DMS53 treated with DMSO at 0.1 percent for 48 hours (cell line): Measurements from ENCODE around the gene PARVA.
A peak's percentile ranks its signal among the peaks of the same experiment; 100 is the strongest.

Experiments used
- DNase-seq: peaks from one replicate; lab custom pipeline; 2025; ENCODE audit not compliant: unreplicated experiment; lab: John Stamatoyannopoulos, UW

Gene PARVA

GRCh38 chr11:12430954-12431595, 53.7 kb downstream of the PARVA start:
- no peak for DNase-seq

- DNase-seq, result no peak
These were observed 55.1 kb downstream of the PARVA start for GRCh38 chr11:12432507-12432906.

- no peak for DNase-seq
These were observed 55.8 kb downstream of the PARVA start for GRCh38 chr11:12433121-12433520.

GRCh38 chr11:12433571-12434324, 56.4 kb downstream of the PARVA start:
- DNase-seq, result no peak

GRCh38 chr11:12434325-12434654, 56.9 kb downstream of the PARVA start:
- no peak for DNase-seq

- DNase-seq, result no peak
These were observed 57.9 kb downstream of the PARVA start for GRCh38 chr11:12435264-12435663.

GRCh38 chr11:12436266-12436665, 58.9 kb downstream of the PARVA start:
- no peak for DNase-seq

- no peak for DNase-seq
These were observed 60.9 kb downstream of the PARVA start for GRCh38 chr11:12438291-12438690.

- DNase-seq, result peak; percentile 98
These were observed 62.2 kb downstream of the PARVA start for GRCh38 chr11:12439615-12440014.

GRCh38 chr11:12440565-12440964, 63.2 kb downstream of the PARVA start:
- no peak for DNase-seq

GRCh38 chr11:12441231-12441861, 64.0 kb downstream of the PARVA start:
- no peak for DNase-seq

- no peak for DNase-seq
These were observed 67.2 kb downstream of the PARVA start for GRCh38 chr11:12444601-12445000.

- no peak for DNase-seq
These were observed 67.6 kb downstream of the PARVA start for GRCh38 chr11:12445001-12445400.

GRCh38 chr11:12446863-12447262, 69.5 kb downstream of the PARVA start:
- no peak for DNase-seq

GRCh38 chr11:12448131-12448939, 71.0 kb downstream of the PARVA start:
- DNase-seq, result no peak

- DNase-seq, result no peak
These were observed 72.8 kb downstream of the PARVA start for GRCh38 chr11:12449961-12450715.

GRCh38 chr11:12451179-12451814, 73.9 kb downstream of the PARVA start:
- no peak for DNase-seq

- no peak for DNase-seq
These were observed 75.9 kb downstream of the PARVA start for GRCh38 chr11:12453243-12453642.

- DNase-seq, result no peak
These were observed 77.4 kb downstream of the PARVA start for GRCh38 chr11:12454782-12455181.

GRCh38 chr11:12455938-12456337, 78.6 kb downstream of the PARVA start:
- no peak for DNase-seq
